Esophagus squamous epithelium (tissue), 4 donors: ENCODE data around the gene MARCHF9.

Experiments used
- POLR2A ChIP-seq, 4 donors: fragments of 450-650 bp; IDR thresholded peaks; one replicate each; pipeline ENCODE4 v1.6.1; 2017; ENCODE audit warnings: antibody characterized with exemption in 4 of 4, mild to moderate bottlenecking in 4 of 4, moderate library complexity in 3 of 4
- TF ChIP-seq, protein P1 (sequence below), 6 experiments: fragments of 450-650 bp in 4 of 6; fragments of 200-600 bp in 2 of 6; sonication (generic) in 2 of 6; IDR thresholded peaks; one replicate each; pipeline ENCODE4 v1.5.1; 2016 to 2019; ENCODE audit warnings: antibody characterized with exemption in 6 of 6, mild to moderate bottlenecking in 4 of 6, moderate library complexity in 4 of 6

DNA sequence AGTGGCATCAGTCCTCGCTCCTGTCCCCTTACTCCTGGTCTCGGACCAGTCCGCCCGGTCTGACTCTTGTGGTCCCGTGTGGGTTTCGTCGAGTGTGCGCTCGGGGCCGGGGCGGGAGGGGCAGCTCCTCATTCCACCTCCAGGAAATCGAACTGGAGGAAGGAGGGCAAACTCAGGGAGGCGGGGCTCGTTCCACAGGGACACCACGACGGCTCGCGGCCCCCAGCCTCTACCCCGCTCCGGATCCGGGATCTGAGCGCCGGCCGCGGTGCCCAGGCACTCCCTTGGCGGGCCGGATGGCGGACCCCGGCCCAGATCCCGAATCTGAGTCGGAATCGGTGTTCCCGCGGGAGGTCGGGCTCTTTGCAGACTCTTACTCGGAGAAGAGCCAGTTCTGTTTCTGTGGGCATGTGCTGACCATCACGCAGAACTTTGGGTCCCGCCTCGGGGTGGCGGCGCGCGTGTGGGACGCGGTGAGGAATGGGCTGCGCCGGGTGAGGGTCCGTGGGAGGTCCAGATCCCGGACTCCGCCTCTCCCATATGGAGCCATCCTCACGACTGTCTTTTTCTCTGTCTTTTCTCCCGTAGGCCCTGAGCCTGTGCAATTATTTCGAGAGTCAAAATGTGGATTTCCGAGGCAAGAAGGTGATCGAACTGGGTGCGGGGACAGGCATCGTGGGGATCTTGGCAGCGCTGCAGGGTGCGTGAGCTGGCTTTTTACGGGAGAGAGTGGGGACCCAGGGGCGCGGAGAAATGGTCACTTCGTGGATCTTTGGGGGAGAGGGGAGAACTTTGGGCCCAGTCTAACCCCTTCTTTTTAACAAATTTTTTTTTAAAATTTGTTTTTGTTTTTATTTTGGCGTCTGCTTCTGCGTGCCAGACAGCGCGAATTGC is 17.8 kb downstream of the MARCHF9 start, which contains the start of gene EEF1AKMT3:
- TF ChIP-seq, protein P1, sequence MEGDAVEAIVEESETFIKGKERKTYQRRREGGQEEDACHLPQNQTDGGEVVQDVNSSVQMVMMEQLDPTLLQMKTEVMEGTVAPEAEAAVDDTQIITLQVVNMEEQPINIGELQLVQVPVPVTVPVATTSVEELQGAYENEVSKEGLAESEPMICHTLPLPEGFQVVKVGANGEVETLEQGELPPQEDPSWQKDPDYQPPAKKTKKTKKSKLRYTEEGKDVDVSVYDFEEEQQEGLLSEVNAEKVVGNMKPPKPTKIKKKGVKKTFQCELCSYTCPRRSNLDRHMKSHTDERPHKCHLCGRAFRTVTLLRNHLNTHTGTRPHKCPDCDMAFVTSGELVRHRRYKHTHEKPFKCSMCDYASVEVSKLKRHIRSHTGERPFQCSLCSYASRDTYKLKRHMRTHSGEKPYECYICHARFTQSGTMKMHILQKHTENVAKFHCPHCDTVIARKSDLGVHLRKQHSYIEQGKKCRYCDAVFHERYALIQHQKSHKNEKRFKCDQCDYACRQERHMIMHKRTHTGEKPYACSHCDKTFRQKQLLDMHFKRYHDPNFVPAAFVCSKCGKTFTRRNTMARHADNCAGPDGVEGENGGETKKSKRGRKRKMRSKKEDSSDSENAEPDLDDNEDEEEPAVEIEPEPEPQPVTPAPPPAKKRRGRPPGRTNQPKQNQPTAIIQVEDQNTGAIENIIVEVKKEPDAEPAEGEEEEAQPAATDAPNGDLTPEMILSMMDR (IDR thresholded peaks at IDR 0.05): peak in 2 of 6 experiments; percentile 2 to 17
- no peak for TF ChIP-seq POLR2A (IDR thresholded peaks at IDR 0.05)
